ENCODE data around the gene SMG6. TPM values are rescaled to one million over a fixed set of nuclear protein-coding genes. Genes with fewer than 3 reads are reported as not detected.

SMG6 gene
- total and polyA plus RNA-seq, 2 donors, result 30.0 to 31.0 TPM

DNA sequence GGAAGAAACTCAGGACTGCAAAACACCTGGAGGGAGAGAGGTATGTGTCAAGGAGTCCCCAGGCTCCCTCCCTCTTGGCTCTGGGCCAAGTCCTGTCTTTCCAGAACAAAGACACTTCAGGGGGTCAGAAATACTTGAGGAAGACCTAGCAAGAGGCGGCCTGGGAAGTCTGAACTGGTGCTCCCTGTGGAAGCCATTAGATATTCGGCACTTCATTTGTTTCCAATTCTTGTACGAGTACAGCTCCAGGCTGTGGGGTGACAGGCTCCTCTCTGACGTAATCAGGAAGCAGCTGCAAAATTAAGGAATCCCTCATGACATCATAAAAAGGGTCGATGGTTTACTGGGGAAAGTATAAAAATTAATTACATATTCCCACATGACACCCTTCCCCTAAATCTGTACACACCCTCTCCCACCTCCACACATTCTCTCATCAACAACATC lies 108.7 kb downstream of the SMG6 start:
- Histone ChIP-seq H3K27ac (ENCODE audit: low read depth in 1 of 2, low read length in 1 of 2) (peak overlapping the region in 1 of 2 donors; percentile 22), H3K4me1 (ENCODE audit: control insufficient read depth in 2 of 2, insufficient read depth in 2 of 2, low read length in 2 of 2) (peaks cover 29 to 58% of the 10 kb centered on the region in 2 donors), H3K4me3 (ENCODE audit: low read length in 2 of 2) (no peak overlapping the region), H3K9me3 (ENCODE audit: control insufficient read depth in 2 of 2, insufficient read depth in 1 of 2, low read length in 1 of 2) (no peaks in the 10 kb centered on the region), H3K36me3 (ENCODE audit: control insufficient read depth in 2 of 2, insufficient read depth in 2 of 2, low read length in 1 of 2) (peaks cover 7 to 15% of the 10 kb centered on the region in 2 donors), H3K27me3 (ENCODE audit: control insufficient read depth in 2 of 2, insufficient read depth in 1 of 2, low read length in 1 of 2) (no peaks in the 10 kb centered on the region)
- no peak for DNase-seq (ENCODE audit: low read depth in 6 of 9, low spot score in 9 of 9)
- 81% methylated on average over 5 of the region's 5 CpGs for WGBS

DNA sequence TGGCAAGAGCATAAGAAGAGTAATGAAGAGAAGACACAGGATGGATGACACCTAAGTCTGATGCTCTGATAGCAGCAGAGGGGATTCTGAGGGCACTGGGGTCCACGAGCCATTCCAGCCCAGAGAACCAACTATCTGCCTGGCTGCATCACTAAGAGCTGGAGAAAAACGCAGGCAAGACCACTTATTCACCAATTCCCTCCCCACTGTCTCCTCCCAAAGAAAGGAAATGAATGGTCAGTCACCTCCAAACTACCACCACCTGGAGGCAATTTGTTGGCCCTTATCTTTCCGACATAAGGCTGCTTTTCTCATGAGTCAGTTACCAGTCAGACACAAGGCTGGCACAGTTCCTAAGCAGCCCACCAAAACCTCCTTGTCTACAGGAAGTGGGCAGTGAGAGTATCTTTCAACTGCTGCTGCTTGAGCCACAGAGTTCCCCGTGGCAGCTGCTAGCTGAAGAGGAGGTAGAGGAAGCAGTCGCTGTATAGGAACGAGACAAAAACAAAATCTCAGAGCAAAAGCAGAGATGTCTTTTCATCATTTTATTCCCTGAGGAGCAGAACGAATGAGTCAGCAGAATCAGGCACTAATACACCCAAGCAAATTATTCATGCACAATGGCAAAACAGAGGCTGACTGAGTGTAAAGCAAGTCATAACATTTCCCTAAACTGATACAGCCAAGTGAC lies 111.1 kb downstream of the SMG6 start:
- 7% methylated on average over 7 of the region's 7 CpGs for WGBS

DNA sequence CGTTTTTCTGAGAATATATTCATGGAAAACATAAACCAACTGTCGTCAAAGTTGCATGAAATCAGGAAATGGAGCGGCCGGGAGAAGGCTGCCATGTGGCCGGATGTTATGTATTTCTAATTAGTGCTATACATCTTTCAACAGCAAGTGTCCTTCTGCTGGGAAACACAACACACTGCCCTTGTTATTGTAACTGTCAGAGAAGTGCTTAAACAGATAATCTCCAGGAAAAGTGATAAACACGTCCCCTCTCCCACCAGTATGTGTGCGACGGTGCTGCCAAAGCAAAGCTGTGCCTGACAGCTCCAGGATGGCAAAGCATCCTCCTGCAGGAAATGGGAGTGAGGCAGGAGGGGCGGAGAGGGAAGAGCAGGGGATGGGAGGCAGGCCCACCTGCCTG lies 111.8 kb downstream of the SMG6 start:
- H3K4me1 ChIP-seq (ENCODE audit: control insufficient read depth in 2 of 2, insufficient read depth in 2 of 2, low read length in 2 of 2), result peaks cover 29 to 67% of the 10 kb centered on the region in 2 donors
- 92% methylated on average over 9 of the region's 9 CpGs for WGBS
- no peak for DNase-seq (ENCODE audit: low read depth in 6 of 9, low spot score in 9 of 9)

More for the DNA sequence above, 111.1 kb downstream of the SMG6 start:
- peak in 8 of 9 donors; percentile 50 to 90 (median 68) for DNase-seq (ENCODE audit: low read depth in 6 of 9, low spot score in 9 of 9)
- H3K4me3 ChIP-seq (ENCODE audit: low read length in 2 of 2), result no peak overlapping the region
- no peaks in the 10 kb centered on the region for H3K9me3 ChIP-seq (ENCODE audit: control insufficient read depth in 2 of 2, insufficient read depth in 1 of 2, low read length in 1 of 2)
- peaks cover 29 to 67% of the 10 kb centered on the region in 2 donors for H3K4me1 ChIP-seq (ENCODE audit: control insufficient read depth in 2 of 2, insufficient read depth in 2 of 2, low read length in 2 of 2)
- H3K27ac ChIP-seq (ENCODE audit: low read depth in 1 of 2, low read length in 1 of 2), result peak overlapping the region; percentile 48 to 73
- no peaks in the 10 kb centered on the region for H3K27me3 ChIP-seq (ENCODE audit: control insufficient read depth in 2 of 2, insufficient read depth in 1 of 2, low read length in 1 of 2)
- H3K36me3 ChIP-seq (ENCODE audit: control insufficient read depth in 2 of 2, insufficient read depth in 2 of 2, low read length in 1 of 2), result peaks cover 19 to 22% of the 10 kb centered on the region in 2 donors

DNA sequence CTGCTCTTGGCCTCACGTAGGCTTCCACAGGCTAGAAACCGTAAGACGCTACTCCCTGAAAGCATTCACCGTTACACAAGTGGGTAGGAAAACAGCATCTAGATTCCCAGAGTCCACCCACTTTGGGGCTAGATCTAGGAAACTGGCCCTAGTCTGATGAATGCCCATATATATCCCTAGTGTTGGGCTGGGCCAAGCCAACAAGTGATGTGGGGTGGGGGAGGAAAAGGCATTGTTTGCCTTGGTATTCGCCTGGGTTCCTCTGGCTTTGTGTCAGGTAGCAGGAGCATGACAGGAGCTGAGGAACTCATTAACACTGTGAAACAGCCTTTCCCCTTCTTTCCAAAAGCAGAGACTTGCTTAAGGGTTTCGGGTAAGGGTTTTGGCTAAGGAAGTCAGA lies 112.4 kb downstream of the SMG6 start:
- Histone ChIP-seq H3K27me3 (ENCODE audit: control insufficient read depth in 2 of 2, insufficient read depth in 1 of 2, low read length in 1 of 2) (no peaks in the 10 kb centered on the region), H3K27ac (ENCODE audit: low read depth in 1 of 2, low read length in 1 of 2) (peak overlapping the region in 1 of 2 donors; percentile 5), H3K4me3 (ENCODE audit: low read length in 2 of 2) (no peak overlapping the region), H3K9me3 (ENCODE audit: control insufficient read depth in 2 of 2, insufficient read depth in 1 of 2, low read length in 1 of 2) (no peaks in the 10 kb centered on the region), H3K36me3 (ENCODE audit: control insufficient read depth in 2 of 2, insufficient read depth in 2 of 2, low read length in 1 of 2) (peaks cover 28 to 32% of the 10 kb centered on the region in 2 donors), H3K4me1 (ENCODE audit: control insufficient read depth in 2 of 2, insufficient read depth in 2 of 2, low read length in 2 of 2) (peaks cover 29 to 67% of the 10 kb centered on the region in 2 donors)
- 95% methylated on average over 6 of the region's 6 CpGs for WGBS
- DNase-seq (ENCODE audit: low read depth in 6 of 9, low spot score in 9 of 9), result no peak

More for the DNA sequence above, 111.8 kb downstream of the SMG6 start:
- no peaks in the 10 kb centered on the region for H3K27me3 ChIP-seq (ENCODE audit: control insufficient read depth in 2 of 2, insufficient read depth in 1 of 2, low read length in 1 of 2)
- H3K4me3 ChIP-seq (ENCODE audit: low read length in 2 of 2), result no peak overlapping the region
- H3K9me3 ChIP-seq (ENCODE audit: control insufficient read depth in 2 of 2, insufficient read depth in 1 of 2, low read length in 1 of 2), result no peaks in the 10 kb centered on the region
- peaks cover 22 to 27% of the 10 kb centered on the region in 2 donors for H3K36me3 ChIP-seq (ENCODE audit: control insufficient read depth in 2 of 2, insufficient read depth in 2 of 2, low read length in 1 of 2)
- peak overlapping the region; percentile 5 to 48 for H3K27ac ChIP-seq (ENCODE audit: low read depth in 1 of 2, low read length in 1 of 2)

DNA sequence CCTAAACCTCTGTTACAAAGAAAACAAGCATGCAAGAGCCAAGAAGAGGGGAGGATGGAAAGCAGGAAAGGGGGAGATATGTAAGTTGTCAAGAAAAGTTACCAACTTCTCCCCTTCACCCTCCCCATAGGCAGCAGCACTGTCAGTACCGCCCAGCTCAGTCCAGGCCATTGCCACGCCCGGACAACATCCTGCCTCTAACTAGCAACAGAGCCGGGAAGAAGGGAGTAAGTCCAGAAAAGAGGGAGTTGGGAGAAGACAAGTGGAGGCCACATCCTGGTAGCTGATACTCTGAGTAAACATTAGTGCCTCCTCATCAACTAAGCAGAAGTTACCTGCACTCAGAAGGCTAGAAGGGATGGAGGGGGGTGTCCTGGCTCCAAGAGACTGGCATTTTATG lies 113.6 kb downstream of the SMG6 start:
- H3K4me3 ChIP-seq (ENCODE audit: low read length in 2 of 2), result no peak overlapping the region
- H3K27ac ChIP-seq (ENCODE audit: low read depth in 1 of 2, low read length in 1 of 2), result no peak overlapping the region
- H3K27me3 ChIP-seq (ENCODE audit: control insufficient read depth in 2 of 2, insufficient read depth in 1 of 2, low read length in 1 of 2), result no peaks in the 10 kb centered on the region
- peaks cover 24 to 56% of the 10 kb centered on the region in 2 donors for H3K4me1 ChIP-seq (ENCODE audit: control insufficient read depth in 2 of 2, insufficient read depth in 2 of 2, low read length in 2 of 2)
- WGBS, result 95% methylated on average over 4 of the region's 4 CpGs
- DNase-seq (ENCODE audit: low read depth in 6 of 9, low spot score in 9 of 9), result no peak
- peaks cover 38 to 42% of the 10 kb centered on the region in 2 donors for H3K36me3 ChIP-seq (ENCODE audit: control insufficient read depth in 2 of 2, insufficient read depth in 2 of 2, low read length in 1 of 2)
- H3K9me3 ChIP-seq (ENCODE audit: control insufficient read depth in 2 of 2, insufficient read depth in 1 of 2, low read length in 1 of 2), result no peaks in the 10 kb centered on the region

DNA sequence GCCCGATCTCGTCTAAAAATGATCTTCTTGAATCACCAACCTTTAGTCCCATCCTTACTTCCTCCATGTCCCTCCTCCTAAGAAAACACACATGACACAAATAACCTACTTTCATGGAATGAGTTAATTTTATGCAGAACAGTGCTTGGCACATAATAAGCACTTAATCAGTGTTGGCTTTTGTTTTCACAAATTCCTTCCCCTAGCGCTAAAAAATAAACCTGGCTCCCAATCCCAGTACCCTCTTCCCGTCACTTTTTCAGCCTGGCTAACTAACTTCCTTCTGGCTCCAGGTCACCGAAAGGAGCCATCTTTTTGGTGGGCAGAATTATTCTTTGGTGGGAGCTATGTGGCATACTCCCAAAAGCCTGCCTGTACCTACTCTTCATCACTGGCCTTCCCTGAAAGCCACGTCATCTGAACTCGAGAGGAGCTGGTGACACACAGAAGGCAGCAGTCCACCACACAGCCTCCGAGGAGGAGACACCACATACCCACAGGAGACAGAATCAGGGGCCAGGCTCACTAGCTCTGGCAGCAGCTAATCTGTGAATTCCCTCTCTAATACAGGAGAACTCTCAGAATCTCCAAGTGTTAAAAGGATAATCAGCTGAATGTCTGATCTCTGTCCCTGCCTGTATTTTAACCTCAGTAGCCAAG lies 114.5 kb downstream of the SMG6 start:
- DNase-seq (ENCODE audit: low read depth in 6 of 9, low spot score in 9 of 9), result no peak
- Histone ChIP-seq H3K9me3 (ENCODE audit: control insufficient read depth in 2 of 2, insufficient read depth in 1 of 2, low read length in 1 of 2) (no peaks in the 10 kb centered on the region), H3K27me3 (ENCODE audit: control insufficient read depth in 2 of 2, insufficient read depth in 1 of 2, low read length in 1 of 2) (no peaks in the 10 kb centered on the region), H3K4me3 (ENCODE audit: low read length in 2 of 2) (no peak overlapping the region), H3K27ac (ENCODE audit: low read depth in 1 of 2, low read length in 1 of 2) (no peak overlapping the region), H3K4me1 (ENCODE audit: control insufficient read depth in 2 of 2, insufficient read depth in 2 of 2, low read length in 2 of 2) (peaks cover 20 to 47% of the 10 kb centered on the region in 2 donors), H3K36me3 (ENCODE audit: control insufficient read depth in 2 of 2, insufficient read depth in 2 of 2, low read length in 1 of 2) (peaks cover 37 to 42% of the 10 kb centered on the region in 2 donors)
- WGBS, result 93% methylated on average over 8 of the region's 8 CpGs

DNA sequence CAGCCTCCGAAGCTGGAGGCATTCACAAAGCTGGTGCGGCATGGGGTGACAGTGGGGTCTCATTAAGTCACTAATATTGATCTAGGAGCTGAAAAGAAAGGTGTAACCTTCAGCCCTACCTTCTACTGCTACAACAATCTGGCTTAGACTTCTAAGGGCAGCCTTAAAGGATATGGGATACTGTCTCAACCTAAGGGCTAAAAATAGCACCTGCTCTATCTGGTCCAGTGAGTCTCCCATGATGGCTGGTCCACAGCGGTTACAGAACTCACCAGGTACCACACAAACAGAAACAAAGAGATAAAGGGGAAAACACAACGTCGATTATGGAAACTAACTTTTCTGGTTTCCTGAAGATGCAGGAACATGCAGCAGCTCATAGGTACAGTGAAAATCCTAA lies 115.8 kb downstream of the SMG6 start:
- peaks cover 43 to 49% of the 10 kb centered on the region in 2 donors for H3K36me3 ChIP-seq (ENCODE audit: control insufficient read depth in 2 of 2, insufficient read depth in 2 of 2, low read length in 1 of 2)
- no peaks in the 10 kb centered on the region for H3K27me3 ChIP-seq (ENCODE audit: control insufficient read depth in 2 of 2, insufficient read depth in 1 of 2, low read length in 1 of 2)
- no peak for DNase-seq (ENCODE audit: low read depth in 6 of 9, low spot score in 9 of 9)
- H3K9me3 ChIP-seq (ENCODE audit: control insufficient read depth in 2 of 2, insufficient read depth in 1 of 2, low read length in 1 of 2), result no peaks in the 10 kb centered on the region
- WGBS, result 95% methylated on average over 5 of the region's 5 CpGs
- peaks cover 13 to 42% of the 10 kb centered on the region in 2 donors for H3K4me1 ChIP-seq (ENCODE audit: control insufficient read depth in 2 of 2, insufficient read depth in 2 of 2, low read length in 2 of 2)
- H3K27ac ChIP-seq (ENCODE audit: low read depth in 1 of 2, low read length in 1 of 2), result no peak overlapping the region
- no peak overlapping the region for H3K4me3 ChIP-seq (ENCODE audit: low read length in 2 of 2)

DNA sequence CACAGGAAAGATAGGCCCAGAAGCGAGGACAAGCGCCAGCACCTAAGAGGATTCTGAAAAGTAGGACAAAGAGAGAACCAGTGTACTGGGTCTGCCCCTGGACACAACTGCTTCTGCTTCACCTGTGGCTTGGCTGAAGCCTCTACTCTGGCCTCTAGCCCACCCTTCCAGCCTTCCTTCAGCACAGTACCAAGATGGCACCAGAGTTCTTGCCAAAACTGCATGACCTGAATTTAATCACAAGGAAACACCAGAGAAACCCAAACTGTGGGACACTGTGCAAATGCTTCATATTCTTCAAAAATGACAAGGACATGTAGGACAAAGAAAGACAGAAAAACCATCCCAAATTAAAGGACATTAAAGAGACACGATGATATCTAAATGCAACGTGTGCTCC lies 116.6 kb downstream of the SMG6 start:
- WGBS, result 98% methylated on average over 4 of the region's 4 CpGs
- peaks cover 45 to 56% of the 10 kb centered on the region in 2 donors for H3K36me3 ChIP-seq (ENCODE audit: control insufficient read depth in 2 of 2, insufficient read depth in 2 of 2, low read length in 1 of 2)
- no peak overlapping the region for H3K27ac ChIP-seq (ENCODE audit: low read depth in 1 of 2, low read length in 1 of 2)
- DNase-seq (ENCODE audit: low read depth in 6 of 9, low spot score in 9 of 9), result no peak
- H3K9me3 ChIP-seq (ENCODE audit: control insufficient read depth in 2 of 2, insufficient read depth in 1 of 2, low read length in 1 of 2), result no peaks in the 10 kb centered on the region
- no peaks in the 10 kb centered on the region for H3K27me3 ChIP-seq (ENCODE audit: control insufficient read depth in 2 of 2, insufficient read depth in 1 of 2, low read length in 1 of 2)
- peaks cover 6 to 39% of the 10 kb centered on the region in 2 donors for H3K4me1 ChIP-seq (ENCODE audit: control insufficient read depth in 2 of 2, insufficient read depth in 2 of 2, low read length in 2 of 2)
- no peak overlapping the region for H3K4me3 ChIP-seq (ENCODE audit: low read length in 2 of 2)
